ENCODE data around the gene LDLR. TPM values are rescaled to one million over a fixed set of nuclear protein-coding genes. Genes with fewer than 3 reads are reported as not detected.
A peak's percentile ranks its signal among the peaks of the same experiment; 100 is the strongest.
"Not testable (repeated sequence)": the region's sequence is repeated elsewhere in the genome, so short reads cannot be mapped to it uniquely, and the experiment has no call there.

Gene LDLR
- total RNA-seq, 1 donor from 2014 or later = 81.5 TPM

DNA sequence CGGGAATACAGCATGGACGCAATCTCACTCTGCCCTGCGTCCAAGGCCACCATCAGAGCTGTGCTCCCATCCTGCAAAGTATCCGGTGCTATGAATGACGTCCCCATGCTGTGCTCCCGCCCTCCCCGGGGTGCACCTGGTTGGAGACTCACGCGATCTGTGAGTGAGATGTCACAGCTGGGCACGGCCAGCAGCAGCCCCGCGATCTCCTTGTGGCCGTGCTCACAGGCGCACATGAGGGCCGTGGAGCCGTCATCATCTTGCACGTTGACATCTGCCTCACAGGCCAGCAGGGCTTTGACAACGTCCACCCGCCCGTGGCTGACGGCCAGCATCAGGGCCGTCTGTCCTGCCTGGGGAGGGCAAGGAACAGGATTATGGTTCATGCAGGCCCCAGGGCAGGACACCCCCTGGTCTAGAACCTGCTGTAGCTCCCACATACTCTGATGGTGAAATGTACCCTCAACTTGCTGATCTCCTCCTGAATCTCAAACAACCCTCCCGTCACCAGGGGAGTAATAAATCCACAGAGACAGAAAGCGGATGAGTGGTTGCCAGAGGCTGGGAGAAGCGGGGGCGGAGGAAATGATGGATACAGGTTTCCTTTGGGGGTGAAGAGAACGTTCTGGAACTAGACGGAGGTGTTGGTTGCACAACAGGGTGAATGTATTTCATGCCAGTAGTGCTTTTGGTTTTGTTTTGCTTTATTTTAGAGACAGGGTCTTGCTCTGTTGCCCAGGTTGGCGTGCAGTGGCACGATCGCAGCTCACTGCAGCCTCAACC is 80.8 kb downstream of the LDLR start:
- peak; percentile 79 to 82 for DNase-seq (ENCODE audit: low read depth in 2 of 2)

DNA sequence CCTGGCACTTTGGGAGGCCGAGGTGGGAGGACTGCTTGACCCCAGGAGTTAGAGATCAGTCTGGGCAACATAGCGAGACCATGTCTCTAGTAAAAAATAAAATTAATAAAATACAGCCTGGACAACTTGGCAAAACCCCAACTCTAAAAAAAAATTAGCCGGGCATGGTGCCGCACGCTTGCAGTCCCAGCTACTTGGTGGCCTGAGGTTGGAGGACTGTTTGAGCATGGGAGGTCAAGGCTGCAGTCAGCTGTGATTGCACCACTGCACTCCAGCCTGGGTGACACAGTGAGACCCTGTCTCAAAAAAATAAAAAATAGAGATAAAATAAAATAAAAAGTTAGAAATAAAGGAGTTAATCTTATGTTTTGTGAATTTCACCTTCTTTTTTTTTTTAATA is 81.9 kb downstream of the LDLR start:
- no peak for DNase-seq (ENCODE audit: low read depth in 2 of 2)

DNA sequence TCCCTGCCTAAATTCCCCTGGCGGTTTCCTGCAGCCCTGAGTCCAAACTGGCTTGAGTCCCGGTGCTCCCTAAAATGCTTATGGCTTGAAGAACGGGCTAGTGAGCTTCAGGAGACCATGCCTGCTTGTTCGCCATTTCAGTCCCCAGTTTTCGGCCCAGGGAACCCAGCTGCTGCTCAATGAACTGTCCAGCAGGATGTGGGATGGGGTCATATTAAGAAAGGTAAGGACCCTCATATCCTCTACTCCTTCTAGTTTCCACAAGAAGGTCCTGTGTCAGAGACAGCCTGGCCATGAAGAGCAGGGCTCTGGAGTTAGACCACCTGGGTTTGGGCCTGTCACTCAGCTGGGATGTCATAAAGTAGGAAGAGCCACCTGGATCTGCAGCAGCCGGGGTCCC is 83.3 kb downstream of the LDLR start:
- DNase-seq (ENCODE audit: low read depth in 2 of 2) = no peak

DNA sequence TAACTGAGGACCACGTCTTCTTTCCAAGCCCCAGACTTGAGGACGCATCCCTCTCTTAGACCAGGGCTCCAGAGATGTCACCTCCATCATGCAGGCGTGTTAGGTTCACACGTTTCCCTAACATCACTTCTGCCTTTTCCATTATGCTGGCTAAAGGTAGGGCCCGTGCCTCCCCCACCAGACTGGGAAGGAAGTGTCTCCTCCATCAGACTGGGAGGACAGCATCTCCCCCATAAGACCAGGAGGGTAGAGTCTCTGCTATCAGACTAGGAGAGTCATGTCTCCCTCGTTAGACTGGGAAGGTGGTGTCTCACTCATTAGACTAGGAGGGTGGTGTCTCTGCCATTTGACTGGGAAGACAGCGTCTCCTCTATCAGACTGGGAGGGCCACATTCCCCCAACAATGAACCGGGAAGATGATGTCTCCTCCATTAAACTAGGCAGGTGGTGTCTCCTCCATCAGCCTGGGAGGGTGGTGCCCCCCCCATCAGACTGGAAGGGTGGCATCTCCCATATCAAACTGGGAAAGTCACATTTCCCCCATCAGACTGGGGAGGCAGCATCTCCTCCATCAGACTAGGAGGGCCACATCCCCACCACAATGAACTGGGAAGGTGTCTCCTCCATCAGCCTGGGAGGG is 84.4 kb downstream of the LDLR start:
- no peak for DNase-seq (ENCODE audit: low read depth in 2 of 2)

DNA sequence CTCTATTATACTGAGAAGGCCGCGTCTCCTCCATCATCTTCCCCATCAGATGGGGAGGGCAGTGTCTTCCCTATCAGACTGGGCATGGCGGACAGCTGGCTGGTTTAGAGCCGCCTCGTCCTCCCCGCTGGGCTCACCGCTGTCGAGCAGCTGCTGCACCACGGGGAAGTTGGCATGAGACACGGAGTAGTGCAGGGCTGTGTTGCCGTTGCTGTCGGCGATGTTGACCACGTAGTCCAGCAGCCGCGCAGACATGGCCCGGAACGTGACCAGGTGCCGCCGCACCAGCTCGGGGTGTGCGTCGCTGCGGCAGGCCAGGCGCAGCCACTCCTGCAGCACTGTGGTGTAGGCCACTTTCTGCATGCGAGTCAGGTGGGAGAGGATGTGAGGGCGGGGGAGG is 85.1 kb downstream of the LDLR start:
- DNase-seq (ENCODE audit: low read depth in 2 of 2) = no peak

DNA sequence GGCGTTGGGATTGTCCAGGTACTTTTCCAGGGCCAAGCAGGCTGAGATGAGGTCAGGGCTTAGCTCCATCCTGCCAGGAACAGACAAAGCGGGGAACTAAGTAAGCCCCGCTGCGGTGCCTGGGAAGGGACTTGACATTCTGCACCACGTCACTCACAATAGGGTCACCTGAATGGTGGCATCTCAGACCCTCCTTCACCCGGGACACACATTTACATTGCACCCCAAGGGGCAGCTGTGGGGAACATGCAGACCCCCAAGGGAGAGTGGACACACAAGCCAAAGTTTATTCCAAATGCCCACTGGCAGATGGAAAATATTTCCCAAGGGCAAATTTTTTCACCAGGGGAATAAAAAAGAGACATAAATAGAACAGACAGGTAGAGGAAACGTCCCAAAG is 86.7 kb downstream of the LDLR start:
- DNase-seq (ENCODE audit: low read depth in 2 of 2) = no peak

DNA sequence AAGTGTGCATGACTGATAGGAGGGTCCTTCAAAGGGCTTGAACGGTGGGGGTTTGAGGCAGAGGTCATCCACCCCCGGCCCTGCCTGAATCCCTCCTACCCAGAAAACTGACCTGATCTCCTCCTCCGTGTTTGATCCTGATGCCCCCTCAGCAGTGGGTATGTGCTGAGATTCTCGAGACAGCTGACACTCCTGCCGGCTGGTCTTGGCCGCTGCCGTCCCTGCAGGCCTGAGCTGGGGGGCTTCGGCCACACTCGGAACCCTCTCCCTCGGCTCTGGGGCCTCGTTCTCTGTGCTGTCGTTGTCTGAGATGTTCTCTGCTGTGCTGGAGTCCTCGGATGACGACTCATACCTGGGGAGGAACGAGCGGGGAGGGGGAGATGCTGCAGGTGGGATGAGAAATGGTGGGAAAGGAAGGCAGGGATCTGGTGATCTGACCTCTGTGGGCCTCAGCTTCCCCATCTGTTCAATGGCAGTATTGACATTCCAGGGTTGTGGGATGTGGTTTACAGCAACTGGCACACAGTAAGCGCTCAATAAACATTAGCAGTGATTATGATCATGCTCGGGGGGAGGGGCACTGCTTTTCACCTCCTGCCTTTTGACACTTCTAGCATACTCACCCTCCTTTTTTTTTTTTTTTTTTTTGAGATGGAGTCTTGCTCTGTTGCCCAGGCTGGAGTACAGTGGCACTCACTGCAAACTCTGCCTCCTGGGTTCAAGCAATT is 87.4 kb downstream of the LDLR start:
- no peak for DNase-seq (ENCODE audit: low read depth in 2 of 2)

DNA sequence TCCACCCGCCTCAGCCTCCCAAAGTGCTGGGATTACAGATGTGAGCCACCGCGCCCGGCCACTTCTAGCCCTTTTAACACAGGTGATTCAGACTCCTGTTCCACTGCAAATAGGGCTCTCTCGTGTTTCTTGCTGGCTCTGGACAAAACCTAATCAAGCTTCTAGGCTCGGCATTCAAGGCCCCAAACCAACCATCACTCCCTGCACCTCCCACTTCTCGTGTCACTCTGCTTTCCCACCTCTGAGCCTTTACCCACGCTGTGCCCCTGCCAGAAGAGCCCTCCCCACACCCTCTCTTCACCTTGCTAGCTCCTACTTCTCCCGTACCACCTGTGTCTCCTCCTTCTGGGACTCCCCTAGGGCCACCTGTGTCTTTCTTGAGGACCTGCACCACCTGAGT is 88.3 kb downstream of the LDLR start:
- DNase-seq (ENCODE audit: low read depth in 2 of 2) = no peak

DNA sequence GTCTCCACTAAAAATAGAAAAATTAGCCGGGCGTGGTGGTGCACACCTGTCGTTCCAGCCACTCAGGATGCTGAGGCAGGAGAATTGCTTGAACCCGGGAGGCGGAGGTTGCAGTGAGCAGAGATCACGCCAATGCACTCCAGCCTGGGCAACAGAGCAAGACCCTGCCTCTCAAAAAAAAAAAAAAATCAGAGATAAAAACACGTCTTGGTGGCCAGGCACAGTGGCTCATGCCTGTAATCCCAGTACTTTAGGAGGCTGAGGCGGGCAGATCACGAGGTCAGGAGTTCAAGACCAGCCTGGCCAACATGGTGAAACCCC is 89.8 kb downstream of the LDLR start:
- not testable (repeated sequence) for DNase-seq (ENCODE audit: low read depth in 2 of 2)

DNA sequence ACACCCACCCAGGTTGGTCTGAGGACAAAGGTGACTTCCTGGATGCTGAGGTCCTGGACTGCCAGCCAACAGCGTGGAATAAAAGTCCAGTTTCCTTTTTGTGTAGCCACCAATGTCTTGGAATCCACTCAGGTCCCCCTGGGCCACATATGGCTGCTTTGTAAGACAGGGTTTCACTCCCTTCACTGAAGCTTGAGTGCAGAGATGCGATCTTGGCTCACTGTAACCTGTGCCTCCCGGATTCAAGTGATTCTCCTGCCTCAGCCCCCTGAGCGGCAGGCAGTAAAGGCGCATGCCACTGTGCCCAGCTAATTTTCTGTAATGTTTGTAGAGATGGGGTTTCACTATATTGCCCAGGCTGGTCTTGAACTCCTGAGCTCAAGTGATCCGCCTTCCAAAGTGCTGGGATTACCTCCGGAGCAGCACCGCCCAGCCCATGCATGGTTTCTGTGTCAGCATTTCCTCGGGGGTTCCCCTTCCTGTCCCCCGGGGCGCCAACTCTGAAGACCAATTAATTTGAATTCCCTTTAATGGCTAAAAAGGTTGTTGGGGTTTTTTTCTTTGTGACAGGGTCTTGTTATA is 90.5 kb downstream of the LDLR start:
- DNase-seq (ENCODE audit: low read depth in 2 of 2) = peak; percentile 49 to 54

DNA sequence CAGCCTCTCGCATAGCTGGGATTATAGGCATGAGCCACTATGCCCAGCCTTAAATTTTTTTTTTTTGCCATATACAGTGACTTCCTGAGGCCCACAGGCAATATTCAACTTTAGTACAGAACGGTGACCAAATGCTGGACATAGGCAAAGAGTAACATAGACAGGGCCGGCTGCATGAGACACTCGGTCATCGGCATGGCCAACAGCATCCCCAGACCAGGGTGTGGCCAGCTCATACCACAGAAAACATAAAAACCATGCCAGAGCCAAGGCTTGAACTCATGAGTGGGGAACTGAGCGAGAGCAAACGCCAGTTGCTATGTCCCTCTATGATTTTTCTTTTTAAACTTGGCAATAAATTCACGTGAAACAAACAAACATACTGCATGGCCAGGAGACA is 91.1 kb downstream of the LDLR start:
- no peak for DNase-seq (ENCODE audit: low read depth in 2 of 2)

DNA sequence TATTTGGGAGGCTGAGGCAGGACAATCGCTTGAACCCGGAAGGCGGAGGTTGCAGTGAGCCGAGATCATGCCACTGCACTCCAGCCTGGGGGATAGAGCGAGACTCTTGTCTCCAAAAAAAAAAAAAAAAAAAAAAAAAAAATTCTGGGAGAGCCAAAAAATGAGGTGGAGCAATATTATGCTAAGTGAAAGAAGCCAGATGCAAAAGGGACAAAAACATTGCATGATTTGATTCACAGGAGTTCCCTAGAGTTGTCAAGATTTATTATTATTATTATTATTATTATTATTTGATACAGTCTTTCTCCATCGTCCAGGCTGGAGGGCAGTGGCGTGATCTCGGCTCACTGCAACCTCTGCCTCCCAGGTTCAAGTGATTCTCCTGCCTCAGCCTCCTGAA is 91.7 kb downstream of the LDLR start:
- not testable (repeated sequence) for DNase-seq (ENCODE audit: low read depth in 2 of 2)

DNA sequence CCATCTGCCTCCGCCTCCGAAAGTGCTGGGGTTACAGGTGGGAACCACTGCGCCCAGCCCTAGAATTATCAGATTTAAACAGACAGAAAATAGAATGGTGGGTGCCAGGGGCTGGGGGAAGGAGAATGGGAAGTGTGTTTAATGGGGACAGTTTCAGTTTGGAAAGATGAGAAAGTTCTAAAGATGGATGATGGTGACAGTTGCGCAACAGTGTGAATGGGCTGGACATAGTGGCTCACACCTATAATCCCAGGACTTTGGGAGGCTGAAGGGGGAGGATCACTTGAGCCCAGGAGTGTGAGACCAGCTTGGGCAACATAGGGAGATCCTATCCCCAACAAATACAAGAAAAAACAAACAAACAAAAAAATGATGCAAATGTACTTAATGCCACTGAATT is 92.2 kb downstream of the LDLR start:
- DNase-seq (ENCODE audit: low read depth in 2 of 2) = no peak

Other genes starting within 250 kb of the LDLR start
- 0.20 TPM in 1 of 2 replicates, not detected in the other for gene C19orf38, start 241.0 kb upstream of the LDLR start, total RNA-seq
- 16.7 and 17.4 TPM in 2 replicates for gene CARM1, start 217.9 kb upstream of the LDLR start, total RNA-seq
- gene YIPF2, start 160.8 kb upstream of the LDLR start, total RNA-seq = 54.9 and 81.3 TPM in 2 replicates
- 24.0 and 32.7 TPM in 2 replicates for gene TIMM29, start 160.7 kb upstream of the LDLR start, total RNA-seq
- 43.2 and 46.8 TPM in 2 replicates for gene SMARCA4, start 128.4 kb upstream of the LDLR start, total RNA-seq
- 14.3 and 35.7 TPM in 2 replicates for gene SPC24, start 66.3 kb downstream of the LDLR start, total RNA-seq
- 39.0 and 110 TPM in 2 replicates for gene KANK2, start 108.1 kb downstream of the LDLR start, total RNA-seq
- gene ANGPTL8, start 150.2 kb downstream of the LDLR start, total RNA-seq = not detected in 2 replicates
- gene DOCK6, start 173.1 kb downstream of the LDLR start, total RNA-seq = 46.0 and 46.4 TPM in 2 replicates
- gene TSPAN16, start 206.7 kb downstream of the LDLR start, total RNA-seq = not detected in 2 replicates

All from lung microvascular endothelial cell (primary cell).